H1 (cell line): ENCODE results near the gene CLEC2A. TPM values are rescaled to one million over a fixed set of nuclear protein-coding genes. Genes with fewer than 3 reads are reported as not detected.

ENCODE experiments used
- ATF2 ChIP-seq: IDR thresholded peaks from 2 replicates; pipeline ENCODE4 v1.6.1; 2012; ENCODE audit warnings: low read length, inconsistent platforms
- EGR1 ChIP-seq: IDR thresholded peaks from 2 replicates; pipeline ENCODE4 v1.6.1; 2011; ENCODE audit warnings: low read depth, low read length, borderline replicate concordance
- EP300 ChIP-seq, 2 experiments: IDR thresholded peaks; 1 replicate in 1 of 2; 2 replicates in 1 of 2; pipeline ENCODE4 v1.6.1; 2011 to 2012; ENCODE audit warnings: low read depth in 2 of 2, low read length in 2 of 2, mild to moderate bottlenecking in 2 of 2, borderline replicate concordance in 1 of 2, inconsistent platforms in 1 of 2, moderate library complexity in 1 of 2
- RAD21 ChIP-seq, 2 experiments: IDR thresholded peaks in 1 of 2; conservative IDR thresholded peaks in 1 of 2; 2 replicates each; pipeline ENCODE4 v1.6.1; 2011; ENCODE audit warnings: low read depth in 2 of 2, low read length in 2 of 2, improper control_type of control experiment in 1 of 2, inconsistent platforms in 1 of 2, mild to moderate bottlenecking in 1 of 2, moderate library complexity in 1 of 2
- SIN3A ChIP-seq, 2 experiments: IDR thresholded peaks in 1 of 2; conservative IDR thresholded peaks in 1 of 2; 2 replicates each; pipeline ENCODE4 v1.6.1; 2011 to 2012; ENCODE audit warnings: low read length in 2 of 2, improper control_type of control experiment in 1 of 2, low read depth in 1 of 2, mild to moderate bottlenecking in 1 of 2
- SRF ChIP-seq: IDR thresholded peaks from 2 replicates; pipeline ENCODE4 v1.6.1; 2011; ENCODE audit warnings: mild to moderate bottlenecking, low read depth, low read length, moderate library complexity
- polyA plus RNA-seq, 7 experiments: library from polyadenylated mRNA; depleted of rRNA in 3 of 7; stranded (reverse) in 5 of 7; unstranded in 2 of 7; fragments of >200 nt in 5 of 7; fragments of 200-250 nt in 2 of 7; gene quantifications; 1 replicate in 5 of 7; 2 replicates in 1 of 7; 4 replicates in 1 of 7; pipeline versions ENCODE4 v1.2.1 to v1.2.3, GENCODE V29; 2011 to 2013; ENCODE audit warnings: missing spikeins in 2 of 7, mixed read lengths in 2 of 7
- total RNA-seq: library from RNA; stranded (reverse); fragmentation: NEBNext Ultra II Directional; extraction: Animal tissue kit (Norgen Biotek cat#: 25700); gene quantifications from 2 replicates; pipeline ENCODE4 v1.2.1, GENCODE V29; 2021

CLEC2A gene
- total and polyA plus RNA-seq, 2 of the 8 experiments (the other 6 are each of a cell fraction or from before 2014, with no cell fraction given): 0.63 to 3.7 TPM

- TF ChIP-seq ATF2 (no peak), SRF (no peak), EGR1 (no peak), EP300 (IDR thresholded peaks at IDR 0.05; ENCODE audit: borderline replicate concordance in 1 of 2, low read depth in 2 of 2, low read length in 2 of 2) (no peak), RAD21 (IDR thresholded peaks at IDR 0.05 in 1 of 2, conservative IDR thresholded peaks at IDR 0.05 in 1 of 2; ENCODE audit: low read depth in 2 of 2, low read length in 2 of 2) (no peak), SIN3A (conservative IDR thresholded peaks at IDR 0.05 in 1 of 2, IDR thresholded peaks at IDR 0.05 in 1 of 2; ENCODE audit: low read depth in 1 of 2, low read length in 2 of 2) (no peak)
- TF ChIP-seq, all 59 proteins: peak for 0
Measured at GRCh38 chr12:9881988-9882387, 50.2 kb downstream of the CLEC2A start (continued).
